GM12875 (cell line): ENCODE measurements around the gene RGR.

ENCODE experiments used
- H3K4me3 ChIP-seq: one replicate; pipeline ENCODE4 v1.5.1; 2011; ENCODE audit warnings: low read depth, low read length, control low read depth
- TF ChIP-seq, protein P1 (sequence below): IDR thresholded peaks from 2 replicates; pipeline ENCODE4 v1.5.1; 2011; ENCODE audit warnings: low read depth, mild to moderate bottlenecking, control low read depth, inconsistent platforms, low read length, moderate library complexity, borderline replicate concordance; ENCODE audit not compliant: insufficient read depth

The RGR gene

DNA sequence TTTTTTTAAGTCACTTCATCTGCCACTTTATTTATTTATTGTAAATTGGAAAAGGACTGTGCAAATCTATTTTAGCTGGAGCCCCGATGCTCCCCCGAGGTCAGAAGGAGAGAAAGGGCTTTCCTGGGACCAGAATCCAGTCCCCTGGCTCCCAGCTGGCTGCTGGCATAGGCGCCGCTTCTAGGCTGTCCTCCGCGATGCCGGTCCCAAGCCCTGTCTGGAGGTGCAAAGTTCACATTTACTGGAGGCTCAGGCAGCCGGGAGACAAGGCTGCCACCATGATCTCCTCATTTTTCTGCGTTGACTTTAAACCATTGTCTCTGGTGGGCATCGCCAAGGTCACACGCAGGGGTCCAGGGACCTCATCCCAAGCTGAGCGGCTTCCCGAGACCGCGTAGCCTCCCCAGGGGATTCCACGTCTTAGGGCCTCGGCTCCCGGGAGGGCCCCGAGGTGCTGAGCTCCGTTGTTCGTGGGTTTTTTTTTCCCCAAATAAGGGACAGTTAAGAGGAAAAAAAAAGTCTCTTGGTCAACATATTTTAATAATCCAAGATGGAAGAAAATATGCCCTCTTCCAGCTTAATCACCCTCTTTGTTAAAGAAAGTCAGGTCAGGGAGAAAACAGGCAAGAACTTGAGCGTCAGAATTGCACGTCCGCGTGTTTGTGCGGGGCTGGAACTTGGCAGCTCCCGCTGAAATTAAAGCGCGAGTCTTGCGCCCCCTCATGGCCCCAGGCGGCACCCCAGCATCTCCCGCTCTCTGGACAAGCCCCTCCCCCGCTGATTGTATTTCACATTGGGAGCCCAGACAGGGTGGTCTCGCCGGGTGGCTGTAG, 11.9 kb downstream of the RGR start:
- TF ChIP-seq, protein P1, sequence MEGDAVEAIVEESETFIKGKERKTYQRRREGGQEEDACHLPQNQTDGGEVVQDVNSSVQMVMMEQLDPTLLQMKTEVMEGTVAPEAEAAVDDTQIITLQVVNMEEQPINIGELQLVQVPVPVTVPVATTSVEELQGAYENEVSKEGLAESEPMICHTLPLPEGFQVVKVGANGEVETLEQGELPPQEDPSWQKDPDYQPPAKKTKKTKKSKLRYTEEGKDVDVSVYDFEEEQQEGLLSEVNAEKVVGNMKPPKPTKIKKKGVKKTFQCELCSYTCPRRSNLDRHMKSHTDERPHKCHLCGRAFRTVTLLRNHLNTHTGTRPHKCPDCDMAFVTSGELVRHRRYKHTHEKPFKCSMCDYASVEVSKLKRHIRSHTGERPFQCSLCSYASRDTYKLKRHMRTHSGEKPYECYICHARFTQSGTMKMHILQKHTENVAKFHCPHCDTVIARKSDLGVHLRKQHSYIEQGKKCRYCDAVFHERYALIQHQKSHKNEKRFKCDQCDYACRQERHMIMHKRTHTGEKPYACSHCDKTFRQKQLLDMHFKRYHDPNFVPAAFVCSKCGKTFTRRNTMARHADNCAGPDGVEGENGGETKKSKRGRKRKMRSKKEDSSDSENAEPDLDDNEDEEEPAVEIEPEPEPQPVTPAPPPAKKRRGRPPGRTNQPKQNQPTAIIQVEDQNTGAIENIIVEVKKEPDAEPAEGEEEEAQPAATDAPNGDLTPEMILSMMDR, result peak; percentile 64
- H3K4me3 ChIP-seq, result no peak overlapping the region

DNA sequence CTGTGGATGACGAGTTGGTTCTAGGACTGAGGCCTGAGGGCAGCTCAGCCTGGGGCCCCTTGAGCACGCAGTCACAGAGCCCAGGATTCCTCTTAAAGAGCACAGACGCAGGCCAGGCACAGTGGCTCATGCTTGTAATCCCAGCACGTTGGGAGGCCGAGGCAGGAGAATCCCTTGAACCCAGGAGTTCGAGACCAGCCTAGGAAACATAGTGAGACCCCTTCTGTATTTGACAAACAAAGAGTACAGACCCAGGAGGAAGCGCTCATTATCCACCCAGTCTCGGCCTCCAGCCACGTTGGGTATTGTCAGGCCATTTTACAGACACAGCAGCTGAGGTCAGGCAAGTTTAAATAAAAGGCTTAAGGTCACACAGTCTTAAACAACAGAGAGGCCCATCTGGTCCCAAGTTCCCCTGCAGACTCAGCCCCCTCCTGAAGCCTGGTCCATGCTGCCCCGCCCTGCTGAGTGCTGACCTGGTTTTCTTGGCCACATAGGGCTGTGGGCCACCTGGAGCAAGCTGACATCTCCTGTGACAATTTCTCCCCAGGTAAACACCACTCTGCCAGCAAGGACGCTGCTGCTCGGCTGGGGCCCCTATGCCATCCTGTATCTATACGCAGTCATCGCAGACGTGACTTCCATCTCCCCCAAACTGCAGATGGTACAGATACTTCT, 12.6 kb downstream of the RGR start:
- TF ChIP-seq, protein P1, result no peak
- no peak overlapping the region for H3K4me3 ChIP-seq

DNA sequence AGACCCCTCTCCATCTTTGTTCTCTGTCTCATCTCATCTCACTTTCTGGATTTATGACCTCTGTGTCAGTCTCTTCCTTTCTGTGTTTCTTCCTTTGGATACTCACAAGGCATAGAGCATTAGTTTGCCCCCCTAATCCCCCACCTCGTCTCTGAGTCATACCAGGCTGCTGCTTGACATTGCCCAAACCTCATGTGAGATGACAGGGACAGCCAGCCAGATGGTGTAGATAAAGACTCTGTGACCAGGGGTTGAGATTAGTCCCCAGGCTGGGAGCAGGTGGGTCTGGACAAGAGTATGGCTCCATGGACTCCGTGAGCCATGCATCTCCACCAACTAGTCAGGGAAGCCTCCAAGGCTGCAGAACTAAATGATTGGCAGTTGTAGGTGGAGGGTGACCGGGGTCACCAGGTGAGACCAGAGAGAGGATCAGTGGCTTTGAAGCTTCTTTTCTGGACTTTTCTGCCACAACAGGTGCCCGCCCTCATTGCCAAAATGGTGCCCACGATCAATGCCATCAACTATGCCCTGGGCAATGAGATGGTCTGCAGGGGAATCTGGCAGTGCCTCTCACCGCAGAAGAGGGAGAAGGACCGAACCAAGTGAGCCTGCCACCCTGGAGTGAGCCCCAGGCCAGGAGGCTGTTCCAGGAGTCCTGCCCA, 13.3 kb downstream of the RGR start:
- no peak overlapping the region for H3K4me3 ChIP-seq
- TF ChIP-seq, protein P1, result no peak

DNA sequence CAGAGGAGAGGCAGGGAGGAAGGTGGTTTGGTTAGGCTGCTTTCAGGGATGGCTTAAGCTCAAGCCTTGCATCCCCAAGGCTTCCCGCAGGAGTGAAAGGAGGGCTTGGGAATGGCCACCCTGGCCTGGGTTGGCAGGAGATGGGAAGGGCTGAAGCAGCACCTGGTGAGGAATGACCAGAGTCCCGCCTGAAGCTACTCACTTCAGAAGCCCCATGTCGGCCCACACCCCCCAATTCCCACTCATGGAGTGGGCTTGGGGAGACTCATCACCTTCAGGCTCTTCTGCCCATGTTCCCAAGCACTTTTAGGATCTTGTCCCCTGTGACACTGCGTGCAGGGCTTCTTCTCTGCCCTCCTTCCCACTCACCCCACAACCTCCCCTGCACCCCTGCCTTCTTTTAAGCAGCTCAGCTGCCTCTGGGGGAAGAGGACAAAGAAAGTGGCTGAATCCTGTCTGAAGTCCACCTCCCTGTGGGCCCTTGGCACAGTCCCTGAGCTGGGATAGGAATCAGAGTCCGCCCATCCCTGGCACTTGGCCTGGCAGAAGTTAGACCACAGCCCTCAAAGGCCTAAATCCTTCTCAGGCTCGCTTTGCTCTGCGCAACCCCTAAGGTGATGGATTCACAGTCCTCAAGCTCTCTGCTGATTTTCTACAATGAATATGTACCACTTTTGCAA, 16.5 kb downstream of the RGR start:
- TF ChIP-seq, protein P1, result no peak
- H3K4me3 ChIP-seq, result no peak overlapping the region

DNA sequence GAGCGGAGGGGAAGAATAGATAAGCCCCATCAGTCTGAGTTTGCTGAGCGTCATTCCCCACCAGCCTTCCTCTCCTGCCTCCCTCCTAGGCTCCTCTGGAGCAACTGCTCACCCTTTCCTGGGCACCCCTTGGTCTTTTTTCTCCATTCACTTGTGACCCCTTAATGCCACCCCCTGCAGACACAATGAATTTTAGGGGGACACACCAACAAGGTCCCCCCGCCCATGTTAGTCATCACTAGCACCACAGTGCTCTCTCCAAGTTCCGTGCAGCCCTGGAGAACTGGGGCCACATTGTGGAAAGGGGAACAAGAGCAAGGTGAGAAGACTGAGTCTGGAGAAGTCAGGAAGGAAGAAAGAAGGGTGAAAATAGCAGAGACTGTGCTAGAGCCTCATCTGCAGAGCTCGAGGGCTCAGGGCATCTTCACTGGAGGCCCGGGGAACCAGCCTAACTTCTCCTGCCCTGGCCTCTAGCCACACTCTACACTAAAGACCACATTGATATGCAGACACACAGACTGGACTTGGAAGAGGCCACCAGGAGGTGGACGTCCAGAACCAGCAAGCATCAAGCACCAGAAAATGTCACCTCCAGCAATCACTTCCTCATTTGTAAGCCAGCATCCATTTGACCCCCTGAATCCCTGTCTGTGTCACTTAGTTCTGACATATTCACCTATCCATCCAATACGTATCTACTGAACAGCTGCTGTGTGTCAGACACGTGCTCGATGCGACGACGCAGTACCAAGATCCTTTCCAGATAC, 17.5 kb downstream of the RGR start:
- H3K4me3 ChIP-seq, result no peak overlapping the region
- TF ChIP-seq, protein P1, result no peak

DNA sequence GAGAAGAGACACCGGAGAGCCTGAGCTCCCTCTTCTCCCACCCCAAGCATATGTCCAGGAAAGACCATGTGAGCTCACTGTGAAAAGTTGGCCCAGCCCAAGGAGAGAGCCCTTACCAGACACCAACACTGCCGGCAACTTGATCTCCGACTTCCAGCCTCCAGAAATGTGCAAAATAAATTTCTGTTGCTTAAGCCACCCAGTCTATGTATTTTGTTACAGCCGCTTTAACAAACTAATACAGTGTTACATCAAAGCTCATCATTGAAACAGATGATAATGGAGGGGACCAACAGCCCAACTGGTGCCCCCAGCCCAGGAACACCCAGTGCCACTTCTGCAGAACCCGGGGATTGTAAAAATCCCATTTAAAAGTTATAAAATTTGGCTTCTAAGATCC, 18.9 kb downstream of the RGR start:
- TF ChIP-seq, protein P1, result no peak
- no peak overlapping the region for H3K4me3 ChIP-seq
